ENCODE measurements around the gene FGF14. TPM values are rescaled to one million over a fixed set of nuclear protein-coding genes. Genes with fewer than 3 reads are reported as not detected.

The FGF14 gene
- total and polyA plus RNA-seq, 3 experiments from 2014 or later, result not detected

- Mint-ChIP-seq H3K4me3 (no peak overlapping the region), H3K9me3 (peaks cover 0 to 3% (median 0%) of the 10 kb centered on the region in 5 donors), H3K36me3 (no peaks in the 10 kb centered on the region), H3K27ac (no peak overlapping the region), H3K4me1 (no peaks in the 10 kb centered on the region), H3K27me3 (peaks cover 5 to 29% of the 10 kb centered on the region in 2 donors)
- H3K4me1 ChIP-seq (ENCODE audit: insufficient read depth, low read length), result no peaks in the 10 kb centered on the region
- H3K4me3 ChIP-seq (ENCODE audit: low read length), result no peak overlapping the region
- CTCF ChIA-PET, result no interaction called here
- POLR2A ChIA-PET, result no interaction called here
- DNase-seq, result no peak
- H3K27me3 ChIP-seq (ENCODE audit: insufficient read depth, low read length, poor library complexity, severe bottlenecking), result peaks cover 3% of the 10 kb centered on the region
- H3K9me3 ChIP-seq (ENCODE audit: low read length), result no peaks in the 10 kb centered on the region
- no peak overlapping the region for H3K27ac ChIP-seq (ENCODE audit: low read depth, low read length)
- no peaks in the 10 kb centered on the region for H3K36me3 ChIP-seq (ENCODE audit: insufficient read depth, low read length)
These were observed 617.5 kb downstream of the FGF14 start for GRCh38 chr13:101784313-101784712.

GRCh38 chr13:101783554-101783953 lies 618.3 kb downstream of the FGF14 start:
- H3K4me3 ChIP-seq (ENCODE audit: low read length), result no peak overlapping the region
- no peak for DNase-seq
- H3K4me1 ChIP-seq (ENCODE audit: insufficient read depth, low read length), result no peaks in the 10 kb centered on the region
- H3K27me3 Mint-ChIP-seq, result peaks cover 5 to 26% of the 10 kb centered on the region in 2 donors
- H3K27ac Mint-ChIP-seq, result no peak overlapping the region
- H3K36me3 ChIP-seq (ENCODE audit: insufficient read depth, low read length), result no peaks in the 10 kb centered on the region
- ChIA-PET CTCF (no interaction called here), POLR2A (no interaction called here)
- no peak overlapping the region for H3K4me3 Mint-ChIP-seq
- H3K9me3 Mint-ChIP-seq, result peaks cover 0 to 3% (median 0%) of the 10 kb centered on the region in 5 donors
- H3K9me3 ChIP-seq (ENCODE audit: low read length), result no peaks in the 10 kb centered on the region
- H3K4me1 Mint-ChIP-seq, result no peaks in the 10 kb centered on the region
- peaks cover 3% of the 10 kb centered on the region for H3K27me3 ChIP-seq (ENCODE audit: insufficient read depth, low read length, poor library complexity, severe bottlenecking)
- no peak overlapping the region for H3K27ac ChIP-seq (ENCODE audit: low read depth, low read length)
- H3K36me3 Mint-ChIP-seq, result no peaks in the 10 kb centered on the region

- no peaks in the 10 kb centered on the region for H3K4me1 Mint-ChIP-seq
- POLR2A ChIA-PET, result no interaction called here
- no peak overlapping the region for H3K27ac Mint-ChIP-seq
- H3K4me1 ChIP-seq (ENCODE audit: insufficient read depth, low read length), result no peaks in the 10 kb centered on the region
- CTCF ChIA-PET, result no interaction called here
- H3K27ac ChIP-seq (ENCODE audit: low read depth, low read length), result no peak overlapping the region
- H3K9me3 Mint-ChIP-seq, result peaks cover 0 to 3% (median 0%) of the 10 kb centered on the region in 5 donors
- no peak for DNase-seq
- H3K36me3 ChIP-seq (ENCODE audit: insufficient read depth, low read length), result no peaks in the 10 kb centered on the region
- H3K4me3 Mint-ChIP-seq, result no peak overlapping the region
- H3K27me3 Mint-ChIP-seq, result peaks cover 6 to 20% of the 10 kb centered on the region in 2 donors
- H3K4me3 ChIP-seq (ENCODE audit: low read length), result no peak overlapping the region
- H3K9me3 ChIP-seq (ENCODE audit: low read length), result no peaks in the 10 kb centered on the region
- H3K36me3 Mint-ChIP-seq, result no peaks in the 10 kb centered on the region
- H3K27me3 ChIP-seq (ENCODE audit: insufficient read depth, low read length, poor library complexity, severe bottlenecking), result no peaks in the 10 kb centered on the region
These were observed 621.6 kb downstream of the FGF14 start for GRCh38 chr13:101780211-101780610.

GRCh38 chr13:101779147-101779546 lies 622.7 kb downstream of the FGF14 start:
- Histone ChIP-seq H3K4me1 (ENCODE audit: insufficient read depth, low read length) (no peaks in the 10 kb centered on the region), H3K27ac (ENCODE audit: low read depth, low read length) (no peak overlapping the region), H3K27me3 (ENCODE audit: insufficient read depth, low read length, poor library complexity, severe bottlenecking) (no peaks in the 10 kb centered on the region), H3K9me3 (ENCODE audit: low read length) (no peaks in the 10 kb centered on the region), H3K36me3 (ENCODE audit: insufficient read depth, low read length) (no peaks in the 10 kb centered on the region), H3K4me3 (ENCODE audit: low read length) (no peak overlapping the region)
- H3K9me3 Mint-ChIP-seq, result peaks cover 0 to 3% (median 0%) of the 10 kb centered on the region in 5 donors
- no peak overlapping the region for H3K27ac Mint-ChIP-seq
- ChIA-PET CTCF (no interaction called here), POLR2A (no interaction called here)
- H3K36me3 Mint-ChIP-seq, result no peaks in the 10 kb centered on the region
- no peaks in the 10 kb centered on the region for H3K4me1 Mint-ChIP-seq
- H3K4me3 Mint-ChIP-seq, result no peak overlapping the region
- H3K27me3 Mint-ChIP-seq, result peaks cover 9 to 20% of the 10 kb centered on the region in 2 donors
- no peak for DNase-seq

- H3K4me1 Mint-ChIP-seq, result no peaks in the 10 kb centered on the region
- Histone ChIP-seq H3K27ac (ENCODE audit: low read depth, low read length) (no peak overlapping the region), H3K4me1 (ENCODE audit: insufficient read depth, low read length) (no peaks in the 10 kb centered on the region), H3K36me3 (ENCODE audit: insufficient read depth, low read length) (no peaks in the 10 kb centered on the region), H3K27me3 (ENCODE audit: insufficient read depth, low read length, poor library complexity, severe bottlenecking) (no peaks in the 10 kb centered on the region), H3K4me3 (ENCODE audit: low read length) (no peak overlapping the region), H3K9me3 (ENCODE audit: low read length) (no peaks in the 10 kb centered on the region)
- DNase-seq, result no peak
- H3K9me3 Mint-ChIP-seq, result no peaks in the 10 kb centered on the region
- H3K4me3 Mint-ChIP-seq, result no peak overlapping the region
- peaks cover 6 to 9% of the 10 kb centered on the region in 2 donors for H3K27me3 Mint-ChIP-seq
- CTCF ChIA-PET, result no interaction called here
- POLR2A ChIA-PET, result no interaction called here
- no peaks in the 10 kb centered on the region for H3K36me3 Mint-ChIP-seq
- no peak overlapping the region for H3K27ac Mint-ChIP-seq
These were observed 626.6 kb downstream of the FGF14 start for GRCh38 chr13:101775267-101775666.

GRCh38 chr13:101774393-101774792 lies 627.5 kb downstream of the FGF14 start:
- Histone ChIP-seq H3K9me3 (ENCODE audit: low read length) (no peaks in the 10 kb centered on the region), H3K27ac (ENCODE audit: low read depth, low read length) (no peak overlapping the region), H3K4me1 (ENCODE audit: insufficient read depth, low read length) (no peaks in the 10 kb centered on the region), H3K36me3 (ENCODE audit: insufficient read depth, low read length) (no peaks in the 10 kb centered on the region), H3K27me3 (ENCODE audit: insufficient read depth, low read length, poor library complexity, severe bottlenecking) (no peaks in the 10 kb centered on the region), H3K4me3 (ENCODE audit: low read length) (no peak overlapping the region)
- Mint-ChIP-seq H3K27me3 (peaks cover 6 to 14% of the 10 kb centered on the region in 2 donors), H3K9me3 (no peaks in the 10 kb centered on the region), H3K4me3 (no peak overlapping the region), H3K27ac (no peak overlapping the region), H3K36me3 (no peaks in the 10 kb centered on the region), H3K4me1 (no peaks in the 10 kb centered on the region)
- CTCF ChIA-PET, result no interaction called here
- POLR2A ChIA-PET, result no interaction called here
- DNase-seq, result no peak

- ChIA-PET POLR2A (no interaction called here), CTCF (no interaction called here)
- Mint-ChIP-seq H3K27me3 (peaks cover 3 to 15% of the 10 kb centered on the region in 2 donors), H3K9me3 (no peaks in the 10 kb centered on the region), H3K4me1 (no peaks in the 10 kb centered on the region), H3K4me3 (no peak overlapping the region), H3K36me3 (no peaks in the 10 kb centered on the region), H3K27ac (no peak overlapping the region)
- no peaks in the 10 kb centered on the region for H3K9me3 ChIP-seq (ENCODE audit: low read length)
- no peaks in the 10 kb centered on the region for H3K27me3 ChIP-seq (ENCODE audit: insufficient read depth, low read length, poor library complexity, severe bottlenecking)
- DNase-seq, result no peak
- no peak overlapping the region for H3K4me3 ChIP-seq (ENCODE audit: low read length)
- H3K4me1 ChIP-seq (ENCODE audit: insufficient read depth, low read length), result no peaks in the 10 kb centered on the region
- no peak overlapping the region for H3K27ac ChIP-seq (ENCODE audit: low read depth, low read length)
- H3K36me3 ChIP-seq (ENCODE audit: insufficient read depth, low read length), result no peaks in the 10 kb centered on the region
These were observed 628.8 kb downstream of the FGF14 start for GRCh38 chr13:101773062-101773461.

GRCh38 chr13:101767131-101767530 lies 634.7 kb downstream of the FGF14 start:
- H3K27me3 Mint-ChIP-seq, result peaks cover 3 to 34% of the 10 kb centered on the region in 2 donors
- CTCF ChIA-PET, result no interaction called here
- H3K4me3 Mint-ChIP-seq, result no peak overlapping the region
- H3K4me1 Mint-ChIP-seq, result no peaks in the 10 kb centered on the region
- no peaks in the 10 kb centered on the region for H3K4me1 ChIP-seq (ENCODE audit: insufficient read depth, low read length)
- no peaks in the 10 kb centered on the region for H3K36me3 Mint-ChIP-seq
- no peaks in the 10 kb centered on the region for H3K9me3 ChIP-seq (ENCODE audit: low read length)
- no peaks in the 10 kb centered on the region for H3K27me3 ChIP-seq (ENCODE audit: insufficient read depth, low read length, poor library complexity, severe bottlenecking)
- H3K36me3 ChIP-seq (ENCODE audit: insufficient read depth, low read length), result no peaks in the 10 kb centered on the region
- DNase-seq, result no peak
- no peak overlapping the region for H3K4me3 ChIP-seq (ENCODE audit: low read length)
- POLR2A ChIA-PET, result no interaction called here
- no peaks in the 10 kb centered on the region for H3K9me3 Mint-ChIP-seq
- no peak overlapping the region for H3K27ac Mint-ChIP-seq
- no peak overlapping the region for H3K27ac ChIP-seq (ENCODE audit: low read depth, low read length)

- Histone ChIP-seq H3K27ac (ENCODE audit: low read depth, low read length) (no peak overlapping the region), H3K4me3 (ENCODE audit: low read length) (no peak overlapping the region), H3K9me3 (ENCODE audit: low read length) (no peaks in the 10 kb centered on the region), H3K36me3 (ENCODE audit: insufficient read depth, low read length) (no peaks in the 10 kb centered on the region), H3K27me3 (ENCODE audit: insufficient read depth, low read length, poor library complexity, severe bottlenecking) (no peaks in the 10 kb centered on the region), H3K4me1 (ENCODE audit: insufficient read depth, low read length) (no peaks in the 10 kb centered on the region)
- Mint-ChIP-seq H3K36me3 (no peaks in the 10 kb centered on the region), H3K9me3 (no peaks in the 10 kb centered on the region), H3K27ac (no peak overlapping the region), H3K4me3 (no peak overlapping the region), H3K27me3 (peaks cover 3 to 51% of the 10 kb centered on the region in 2 donors), H3K4me1 (no peaks in the 10 kb centered on the region)
- POLR2A ChIA-PET, result no interaction called here
- CTCF ChIA-PET, result no interaction called here
- DNase-seq, result no peak
These were observed 638.7 kb downstream of the FGF14 start for GRCh38 chr13:101763191-101763590.

All from CD8-positive, alpha-beta memory T cell (primary cell).